GM21576 (cell line): ENCODE data around the gene RCOR1.
"Not testable (repeated sequence)": the region's sequence is repeated elsewhere in the genome, so short reads cannot be mapped to it uniquely, and the experiment has no call there.

Source experiments
- ATAC-seq: cut with Tn5 transposase; IDR thresholded peaks from one replicate; pipeline ENCODE4 v1.9.1; 2021; ENCODE audit warnings: mild to moderate bottlenecking, moderate library complexity; ENCODE audit not compliant: unreplicated experiment

Gene RCOR1

DNA sequence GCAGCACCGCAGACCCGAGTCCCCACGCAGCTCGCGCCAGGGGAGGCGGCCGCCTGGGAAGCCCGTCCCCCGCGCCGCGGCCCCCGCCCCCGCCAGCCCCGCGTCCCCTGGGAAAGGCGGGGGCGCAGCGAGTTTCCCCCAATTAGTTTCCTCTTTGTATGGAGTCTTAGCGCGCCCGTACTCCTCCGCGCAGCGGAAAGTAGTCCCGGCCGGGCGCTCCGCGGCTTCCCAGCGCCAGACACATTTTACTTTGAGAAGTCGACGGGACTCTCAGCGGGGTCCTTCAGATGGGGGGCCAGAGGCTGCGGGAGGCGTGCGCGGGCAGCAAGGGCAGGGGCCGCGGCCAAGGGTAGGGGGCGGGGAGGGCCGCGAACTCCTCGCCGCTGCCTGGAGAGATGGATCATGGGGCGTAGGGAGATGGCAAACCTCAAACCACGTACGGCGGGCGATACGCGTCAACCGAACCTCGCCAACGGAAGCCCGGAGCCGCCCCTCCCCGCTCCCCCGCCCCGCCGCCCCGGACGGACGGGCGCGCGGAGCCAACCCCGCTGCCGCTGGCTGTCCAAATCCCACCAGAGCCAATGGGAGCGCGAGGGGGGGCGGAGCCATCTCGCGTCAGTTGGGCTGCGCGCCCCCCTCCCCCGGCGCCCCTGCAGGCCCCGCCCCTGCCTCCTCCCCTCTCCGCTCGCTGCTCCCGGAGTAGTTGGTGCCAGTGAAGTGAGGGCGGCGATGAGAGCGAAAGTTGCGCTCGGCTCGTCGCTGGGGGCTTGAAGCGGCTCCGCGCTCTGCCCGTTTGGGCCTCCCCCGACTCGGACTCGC, at the start of gene RCOR1:
Gene RCOR1, plus strand, starts transcription at position 706 of the 819 bp plus-strand sequence. CDS start 238 bp downstream, outside the sequence.
- ATAC-seq, result peak; percentile 70

DNA sequence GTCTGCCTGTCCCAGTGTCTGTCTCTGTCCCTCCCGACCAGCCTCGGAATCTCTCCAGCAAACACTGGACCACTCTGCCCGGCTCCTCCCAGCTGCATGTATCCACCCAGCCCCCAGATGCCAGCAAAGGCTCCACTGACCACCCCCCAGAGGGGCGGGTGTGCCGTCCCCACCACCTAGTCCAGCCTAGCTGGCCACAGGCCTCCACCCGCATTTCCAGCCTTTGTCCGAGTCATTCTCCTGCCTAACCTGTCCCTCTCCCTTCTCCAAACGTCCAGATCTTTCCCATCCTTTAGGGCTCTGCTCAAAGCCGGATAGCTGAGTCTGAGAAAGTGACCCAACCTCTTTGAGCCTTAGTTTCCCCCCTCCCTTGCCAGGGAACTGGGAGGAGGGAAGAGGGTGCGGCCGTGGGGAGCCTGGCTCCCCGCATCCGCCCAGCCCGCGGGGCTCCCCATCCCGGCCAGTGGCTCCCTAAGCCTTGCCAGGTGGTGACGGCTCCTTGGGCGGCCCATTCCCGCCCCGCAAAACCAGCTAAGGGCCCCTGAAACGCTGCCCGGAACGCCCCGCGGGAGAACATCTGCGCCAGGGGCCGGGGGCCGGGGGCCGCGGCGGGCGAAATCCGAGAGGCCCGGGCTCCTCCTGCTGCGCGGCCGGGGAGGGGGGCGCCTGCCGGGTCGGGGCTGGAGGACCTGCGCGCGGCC, 48.3 kb upstream of the RCOR1 start:
- ATAC-seq, result no peak

DNA sequence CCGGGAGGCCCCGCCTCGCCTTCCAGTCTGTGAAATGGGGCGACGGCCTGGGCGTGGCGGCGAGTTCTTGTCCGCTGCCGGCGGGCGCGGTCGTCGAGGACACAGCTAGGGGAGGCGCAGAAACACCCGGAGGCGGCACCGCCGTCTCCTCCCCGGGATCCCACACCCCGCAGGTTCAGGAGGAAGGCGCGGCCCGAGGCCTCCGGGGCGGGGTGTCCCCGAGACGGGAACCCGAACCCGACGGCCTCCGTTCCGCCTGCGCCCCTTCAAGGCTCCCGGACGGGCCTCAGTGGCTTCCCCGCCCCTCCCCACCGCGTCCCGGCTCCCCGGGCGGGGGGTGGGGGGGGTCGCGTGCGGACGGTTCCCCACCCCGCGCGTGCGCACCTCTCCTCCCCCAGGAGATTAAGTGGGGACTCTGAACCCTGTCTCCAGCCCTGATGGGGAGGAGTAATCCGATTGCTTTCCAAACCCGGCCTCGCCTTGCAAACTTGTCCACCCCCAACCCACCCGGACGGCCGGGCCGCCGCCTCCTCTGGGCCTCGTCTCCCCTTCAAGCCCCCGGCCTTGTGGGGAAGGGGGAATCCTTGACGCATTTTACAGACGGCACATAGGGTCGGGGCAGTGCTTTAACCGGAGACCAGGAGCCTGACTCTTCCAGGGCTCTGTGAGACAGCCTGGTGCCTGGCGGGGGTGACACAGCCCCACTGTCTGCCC, 47.5 kb upstream of the RCOR1 start:
- ATAC-seq, result no peak

DNA sequence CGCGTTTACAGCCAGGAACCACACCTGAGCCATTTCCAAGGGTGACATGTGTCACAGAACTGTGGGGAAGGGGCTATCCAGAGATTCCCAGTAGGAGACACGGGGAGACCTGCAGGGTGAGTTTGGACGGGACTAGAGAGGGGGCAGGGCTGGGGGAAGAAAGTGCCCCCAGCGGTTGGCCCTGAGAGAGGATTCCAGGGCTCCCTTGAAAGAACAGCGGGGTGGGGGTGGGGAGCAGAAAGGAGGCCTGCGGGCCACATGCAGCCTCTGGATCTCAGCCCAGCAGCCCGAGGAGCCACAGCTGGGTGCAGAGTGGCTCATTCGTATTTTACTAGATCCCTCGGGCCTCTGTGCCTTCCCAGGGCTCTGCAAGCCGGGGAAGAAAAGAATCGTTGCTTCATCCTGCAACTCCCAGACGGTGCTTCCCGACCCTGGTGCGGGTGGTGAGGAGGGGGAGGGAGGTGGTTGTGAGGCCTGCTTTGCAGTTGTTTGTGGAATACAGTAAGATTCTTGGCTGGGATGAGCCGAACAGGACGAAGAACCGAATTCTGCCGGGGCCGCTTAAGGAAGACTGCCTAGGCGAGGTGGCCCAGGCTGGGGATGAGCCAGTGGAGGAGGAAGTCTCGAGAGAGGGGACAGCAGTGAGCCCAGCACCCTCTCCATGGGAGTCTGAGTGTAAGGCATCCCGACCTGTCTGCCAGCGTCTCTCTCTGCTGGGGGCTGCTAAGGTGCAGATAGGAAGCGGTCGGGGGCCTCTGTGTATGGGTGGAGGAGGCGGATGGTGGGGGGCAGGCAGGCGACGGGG, 46.8 kb upstream of the RCOR1 start:
- no peak for ATAC-seq

GRCh38 chr14:102548616-102549240, 43.7 kb upstream of the RCOR1 start:
- no peak for ATAC-seq

DNA sequence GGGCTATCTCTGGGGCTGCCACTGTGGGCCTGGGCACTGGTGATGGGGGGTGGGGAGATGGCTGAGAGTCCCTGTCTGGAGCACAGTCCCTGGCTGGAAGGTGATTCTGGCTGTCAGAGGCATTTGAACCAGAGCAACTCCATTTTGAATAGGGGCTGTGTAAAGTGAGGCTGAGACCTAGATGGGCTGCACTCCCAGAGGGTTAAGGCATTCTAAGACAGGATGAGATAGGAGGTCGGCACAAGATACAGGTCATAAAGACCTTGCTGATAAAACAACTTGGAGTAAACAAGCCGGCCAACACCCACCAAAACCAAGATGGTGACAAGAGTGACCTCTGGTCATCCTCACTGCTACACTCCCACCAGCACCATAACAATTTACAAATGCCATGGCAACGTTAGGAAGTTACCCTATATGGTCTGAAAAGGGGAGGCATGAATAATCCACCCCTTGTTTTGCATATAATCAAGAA, 41.5 kb upstream of the RCOR1 start:
- ATAC-seq, result not testable (repeated sequence)

DNA sequence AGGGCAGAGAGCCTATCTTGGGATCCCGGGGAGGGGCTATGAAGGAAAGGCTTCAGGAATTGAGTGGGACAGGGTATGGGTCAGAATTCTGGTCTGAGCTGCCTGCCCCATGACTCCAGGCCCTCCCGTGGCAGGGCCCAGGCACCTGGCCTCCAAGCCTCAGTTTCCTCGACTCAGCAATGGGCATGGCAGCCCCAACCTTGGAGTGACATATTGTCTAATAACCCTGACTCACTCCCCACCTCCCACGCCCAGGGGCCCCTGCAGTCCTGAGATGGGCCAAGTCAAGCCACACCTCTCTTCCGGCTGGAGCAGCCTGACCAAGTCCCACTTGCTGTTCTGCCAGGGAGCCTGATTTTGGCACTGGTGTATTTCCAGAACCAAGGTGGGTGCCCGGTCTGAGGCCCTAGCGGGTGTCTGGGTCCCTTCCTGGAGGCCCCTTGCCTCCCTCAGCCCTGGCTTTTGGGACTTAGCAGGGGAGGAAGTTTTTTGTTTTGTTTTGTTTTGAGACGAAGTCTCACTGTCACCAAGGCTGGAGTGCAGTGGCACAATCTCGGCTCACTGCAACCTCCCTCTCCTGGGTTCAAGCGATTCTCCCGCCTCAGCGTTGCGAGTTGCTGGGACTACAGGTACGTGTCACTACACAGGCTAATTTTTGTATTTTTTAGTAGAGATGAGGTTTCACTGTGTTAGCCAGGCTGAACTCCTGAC, 40.3 kb upstream of the RCOR1 start:
- ATAC-seq, result no peak

GRCh38 chr14:102554821-102555819, 37.3 kb upstream of the RCOR1 start:
- no peak for ATAC-seq

DNA sequence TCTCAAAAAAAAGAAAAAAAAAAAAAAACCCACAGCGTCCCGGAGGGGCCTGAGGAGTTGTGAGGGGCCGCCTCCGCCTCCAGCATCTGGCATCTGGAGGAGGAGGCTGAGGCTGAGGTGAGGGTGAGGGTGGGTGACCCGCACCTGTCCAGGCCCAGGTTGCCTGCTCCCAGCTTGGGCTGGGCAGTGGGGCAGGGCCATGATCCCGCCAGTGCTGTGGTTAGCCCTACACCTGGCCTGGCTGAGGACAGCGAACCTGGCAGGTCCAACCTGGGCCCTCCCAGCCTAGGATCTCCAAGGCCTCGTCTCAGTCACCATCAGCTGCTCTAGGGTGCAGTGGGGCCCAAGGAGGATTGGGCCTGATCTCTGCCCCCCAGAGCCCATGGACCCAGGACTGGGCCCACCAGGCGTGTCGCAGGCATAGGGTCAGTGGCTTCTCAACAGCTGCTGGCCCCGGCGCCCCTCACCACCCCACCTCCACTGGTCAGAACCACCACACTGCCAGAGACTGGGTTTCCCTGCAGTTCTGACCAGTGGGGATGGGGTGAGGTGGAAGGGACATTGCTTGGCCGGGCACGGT, 36.3 kb upstream of the RCOR1 start:
- ATAC-seq, result no peak

GRCh38 chr14:102557434-102558226, 34.8 kb upstream of the RCOR1 start:
- no peak for ATAC-seq

- no peak for ATAC-seq
Measured at GRCh38 chr14:102558556-102558955, 33.9 kb upstream of the RCOR1 start.

GRCh38 chr14:102560458-102561261, 31.8 kb upstream of the RCOR1 start:
- ATAC-seq, result no peak

GRCh38 chr14:102565331-102565887, 27.0 kb upstream of the RCOR1 start:
- peak; percentile 61 for ATAC-seq

DNA sequence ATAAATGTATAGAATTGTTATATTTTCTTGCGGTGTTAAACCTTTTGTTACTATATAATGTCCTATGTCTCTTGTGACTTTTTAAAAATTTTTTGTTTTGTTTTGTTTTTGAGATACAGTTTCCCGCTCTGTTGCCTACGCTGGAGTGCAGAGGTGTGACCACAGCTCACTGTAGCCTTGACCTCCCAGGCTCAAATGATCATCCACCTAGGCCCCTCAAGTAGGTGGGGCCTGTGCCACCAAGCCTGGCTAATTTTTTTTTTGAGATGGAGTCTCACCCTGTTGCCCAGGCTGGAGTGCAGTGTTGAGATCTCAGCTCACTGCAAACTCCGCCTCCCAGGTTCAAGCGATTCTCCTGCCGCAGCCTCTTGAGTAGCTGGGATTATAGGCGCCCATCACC, 26.5 kb upstream of the RCOR1 start:
- no peak for ATAC-seq

DNA sequence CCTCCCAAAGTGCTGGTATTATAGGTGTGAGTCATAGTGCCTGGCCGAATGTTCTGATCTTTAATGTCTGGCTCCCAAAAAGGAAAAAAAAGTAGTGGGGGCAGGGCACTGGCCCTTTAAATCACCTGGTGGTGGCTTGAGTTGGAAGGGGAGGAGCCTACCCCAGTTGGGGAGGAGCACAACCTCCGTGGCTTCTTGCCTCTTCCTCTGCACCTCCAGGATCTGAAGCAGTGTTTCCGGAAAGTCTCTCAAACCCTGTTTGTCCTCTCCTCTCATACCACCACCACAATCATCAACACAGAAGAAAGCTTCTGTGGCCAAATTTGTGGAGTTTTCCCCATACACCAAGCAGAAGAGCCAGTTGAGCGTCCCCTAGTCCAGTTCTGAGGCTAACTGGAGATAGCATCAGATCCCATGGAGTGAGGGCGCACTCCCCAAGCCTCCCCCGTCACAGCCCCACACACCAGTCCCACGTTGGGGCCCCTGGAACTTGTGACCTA, 24.3 kb upstream of the RCOR1 start:
- ATAC-seq, result no peak
